ENCODE measurements around the gene IQCM.

Gene IQCM

GRCh38 chr4:149708513-149709130 lies 107.0 kb downstream of the IQCM start:
- no peak for FAIRE-seq
- TF ChIP-seq TAF1 (IDR thresholded peaks at IDR 0.05; ENCODE audit: borderline replicate concordance, low read depth, low read length) (no peak), POLR2AphosphoS5 (IDR thresholded peaks at IDR 0.05; ENCODE audit: low read depth, low read length) (no peak), POLR2A (IDR thresholded peaks at IDR 0.05; ENCODE audit: low read depth, low read length) (no peak)
- DNase-seq (ENCODE audit: insufficient read length) = no peak

- FAIRE-seq (no peak), DNase-seq (ENCODE audit: insufficient read length) (no peak)
- no peak for TF ChIP-seq POLR2A (IDR thresholded peaks at IDR 0.05; ENCODE audit: low read depth, low read length)
- no peak for TF ChIP-seq POLR2AphosphoS5 (IDR thresholded peaks at IDR 0.05; ENCODE audit: low read depth, low read length)
- no peak for TF ChIP-seq TAF1 (IDR thresholded peaks at IDR 0.05; ENCODE audit: borderline replicate concordance, low read depth, low read length)
These were observed 107.8 kb downstream of the IQCM start for GRCh38 chr4:149707862-149708261.

- FAIRE-seq = no peak
- DNase-seq (ENCODE audit: insufficient read length) = no peak
- TF ChIP-seq POLR2A (IDR thresholded peaks at IDR 0.05; ENCODE audit: low read depth, low read length) (no peak), TAF1 (IDR thresholded peaks at IDR 0.05; ENCODE audit: borderline replicate concordance, low read depth, low read length) (no peak)
These were observed 108.7 kb downstream of the IQCM start for GRCh38 chr4:149706942-149707341.

- FAIRE-seq = no peak
- no peak for TF ChIP-seq POLR2AphosphoS5 (IDR thresholded peaks at IDR 0.05; ENCODE audit: low read depth, low read length)
- no peak for DNase-seq (ENCODE audit: insufficient read length)
These were observed 113.0 kb downstream of the IQCM start for GRCh38 chr4:149702414-149703293.

- no peak for FAIRE-seq
- DNase-seq (ENCODE audit: insufficient read length) = no peak
- no peak for TF ChIP-seq POLR2AphosphoS5 (IDR thresholded peaks at IDR 0.05; ENCODE audit: low read depth, low read length)
- TF ChIP-seq TAF1 (IDR thresholded peaks at IDR 0.05; ENCODE audit: borderline replicate concordance, low read depth, low read length) = no peak
- TF ChIP-seq POLR2A (IDR thresholded peaks at IDR 0.05; ENCODE audit: low read depth, low read length) = no peak
These were observed 114.0 kb downstream of the IQCM start for GRCh38 chr4:149701435-149702156.

- no peak for FAIRE-seq
- no peak for DNase-seq (ENCODE audit: insufficient read length)
- TF ChIP-seq POLR2AphosphoS5 (IDR thresholded peaks at IDR 0.05; ENCODE audit: low read depth, low read length) = no peak
- no peak for TF ChIP-seq POLR2A (IDR thresholded peaks at IDR 0.05; ENCODE audit: low read depth, low read length)
- TF ChIP-seq TAF1 (IDR thresholded peaks at IDR 0.05; ENCODE audit: borderline replicate concordance, low read depth, low read length) = no peak
These were observed 115.4 kb downstream of the IQCM start for GRCh38 chr4:149700272-149700671.

GRCh38 chr4:149699642-149700041 lies 116.0 kb downstream of the IQCM start:
- FAIRE-seq = no peak
- DNase-seq (ENCODE audit: insufficient read length) = no peak
- TF ChIP-seq TAF1 (IDR thresholded peaks at IDR 0.05; ENCODE audit: borderline replicate concordance, low read depth, low read length) (no peak), POLR2AphosphoS5 (IDR thresholded peaks at IDR 0.05; ENCODE audit: low read depth, low read length) (no peak), POLR2A (IDR thresholded peaks at IDR 0.05; ENCODE audit: low read depth, low read length) (no peak)

GRCh38 chr4:149690726-149691125 lies 124.9 kb downstream of the IQCM start:
- FAIRE-seq = no peak
- TF ChIP-seq TAF1 (IDR thresholded peaks at IDR 0.05; ENCODE audit: borderline replicate concordance, low read depth, low read length) (no peak), POLR2AphosphoS5 (IDR thresholded peaks at IDR 0.05; ENCODE audit: low read depth, low read length) (no peak), POLR2A (IDR thresholded peaks at IDR 0.05; ENCODE audit: low read depth, low read length) (no peak)
- no peak for DNase-seq (ENCODE audit: insufficient read length)

GRCh38 chr4:149684516-149684915 lies 131.1 kb downstream of the IQCM start:
- DNase-seq (ENCODE audit: insufficient read length) (no peak), FAIRE-seq (no peak)
- TF ChIP-seq POLR2AphosphoS5 (IDR thresholded peaks at IDR 0.05; ENCODE audit: low read depth, low read length) (no peak), POLR2A (IDR thresholded peaks at IDR 0.05; ENCODE audit: low read depth, low read length) (no peak), TAF1 (IDR thresholded peaks at IDR 0.05; ENCODE audit: borderline replicate concordance, low read depth, low read length) (no peak)

GRCh38 chr4:149676076-149676475 lies 139.6 kb downstream of the IQCM start:
- no peak for DNase-seq (ENCODE audit: insufficient read length)
- FAIRE-seq = peak; percentile 71
- TF ChIP-seq POLR2AphosphoS5 (IDR thresholded peaks at IDR 0.05; ENCODE audit: low read depth, low read length) (no peak), TAF1 (IDR thresholded peaks at IDR 0.05; ENCODE audit: borderline replicate concordance, low read depth, low read length) (no peak), POLR2A (IDR thresholded peaks at IDR 0.05; ENCODE audit: low read depth, low read length) (no peak)

- FAIRE-seq (no peak), DNase-seq (ENCODE audit: insufficient read length) (no peak)
- no peak for TF ChIP-seq TAF1 (IDR thresholded peaks at IDR 0.05; ENCODE audit: borderline replicate concordance, low read depth, low read length)
- no peak for TF ChIP-seq POLR2A (IDR thresholded peaks at IDR 0.05; ENCODE audit: low read depth, low read length)
- TF ChIP-seq POLR2AphosphoS5 (IDR thresholded peaks at IDR 0.05; ENCODE audit: low read depth, low read length) = no peak
These were observed 169.9 kb downstream of the IQCM start for GRCh38 chr4:149645790-149646189.
